Epithelial cell of esophagus (primary cell): ENCODE measurements around the gene CACNB4.
"Not testable (repeated sequence)": the region's sequence is repeated elsewhere in the genome, so short reads cannot be mapped to it uniquely, and the experiment has no call there.

Source experiments
- DNase-seq: peaks from one replicate; pipeline ENCODE4 v3.0.0; 2010; ENCODE audit warnings: low read depth
- H3K4me3 ChIP-seq: 2 replicates; pipeline ENCODE4 v1.5.1; 2011; ENCODE audit warnings: mild to moderate bottlenecking, low read length, control low read depth
- CTCF ChIP-seq: IDR thresholded peaks from 2 replicates; pipeline ENCODE4 v1.5.1; 2011; ENCODE audit warnings: low read depth, mild to moderate bottlenecking, low read length, control low read depth, inconsistent platforms; ENCODE audit not compliant: insufficient read depth; ENCODE audit errors: missing control alignments

Gene CACNB4

GRCh38 chr2:152092095-152092494 is 6.7 kb downstream of the CACNB4 start:
- TF ChIP-seq CTCF = no peak
- no peak for DNase-seq
- no peak overlapping the region for H3K4me3 ChIP-seq

GRCh38 chr2:152090726-152091125 is 8.1 kb downstream of the CACNB4 start:
- not testable (repeated sequence) for DNase-seq, H3K4me3 ChIP-seq

GRCh38 chr2:152089238-152089637 is 9.6 kb downstream of the CACNB4 start:
- no peak for TF ChIP-seq CTCF
- peak; percentile 11 for DNase-seq
- no peak overlapping the region for H3K4me3 ChIP-seq

- TF ChIP-seq CTCF = no peak
- no peak overlapping the region for H3K4me3 ChIP-seq
- no peak for DNase-seq
Observed at GRCh38 chr2:152088006-152088405, 10.8 kb downstream of the CACNB4 start.

GRCh38 chr2:152086231-152086630 is 12.6 kb downstream of the CACNB4 start:
- no peak overlapping the region for H3K4me3 ChIP-seq
- no peak for DNase-seq
- TF ChIP-seq CTCF = no peak

- TF ChIP-seq CTCF = no peak
- no peak overlapping the region for H3K4me3 ChIP-seq
Observed at GRCh38 chr2:152084076-152084475, 14.8 kb downstream of the CACNB4 start.

GRCh38 chr2:152083202-152083875 is 15.5 kb downstream of the CACNB4 start:
- no peak for TF ChIP-seq CTCF
- H3K4me3 ChIP-seq = no peak overlapping the region
- DNase-seq = no peak

More at GRCh38 chr2:152084076-152084475, 14.8 kb downstream of the CACNB4 start:
- no peak for DNase-seq
